SIG-M5 (cell line): ENCODE measurements around the gene CALCOCO1.
"Not testable (repeated sequence)": the region's sequence is repeated elsewhere in the genome, so short reads cannot be mapped to it uniquely, and the experiment has no call there.

Experiments
- DNase-seq: peaks from one replicate; lab custom pipeline; 2025; lab: John Stamatoyannopoulos, UW

The CALCOCO1 gene

DNA sequence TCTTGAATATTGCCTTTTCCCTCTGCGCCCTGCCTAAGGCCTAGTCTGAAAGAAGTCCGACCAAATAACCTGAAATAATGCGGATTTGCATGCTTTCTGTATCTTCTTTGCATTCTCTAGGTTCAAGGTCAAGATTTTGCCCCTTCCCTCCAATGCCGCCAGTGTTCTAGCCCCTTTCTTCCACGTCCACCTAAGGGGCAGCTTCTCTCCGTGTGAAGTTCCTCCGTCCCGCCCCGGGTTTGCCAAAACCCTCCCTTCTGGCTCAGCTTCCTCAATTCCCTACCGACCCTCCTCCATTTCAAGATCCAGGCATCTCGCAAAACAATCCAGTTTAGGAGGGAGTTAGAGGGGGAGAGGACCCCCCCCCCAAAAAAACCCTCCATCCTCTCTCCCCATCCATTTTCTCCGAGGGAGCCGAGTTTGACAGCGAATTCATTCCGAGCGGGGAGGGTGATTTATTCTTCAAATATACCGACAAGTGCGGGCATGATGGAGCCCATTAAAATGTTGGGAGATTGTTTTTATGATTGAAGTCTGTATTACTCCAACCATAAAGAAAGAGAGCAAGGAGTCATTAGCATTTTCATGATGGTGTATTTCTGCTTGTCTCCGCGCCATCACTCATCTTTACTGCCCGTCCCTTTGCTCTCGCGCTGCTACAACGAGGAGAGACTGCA lies 30.5 kb downstream of the CALCOCO1 start:
- DNase-seq: no peak

DNA sequence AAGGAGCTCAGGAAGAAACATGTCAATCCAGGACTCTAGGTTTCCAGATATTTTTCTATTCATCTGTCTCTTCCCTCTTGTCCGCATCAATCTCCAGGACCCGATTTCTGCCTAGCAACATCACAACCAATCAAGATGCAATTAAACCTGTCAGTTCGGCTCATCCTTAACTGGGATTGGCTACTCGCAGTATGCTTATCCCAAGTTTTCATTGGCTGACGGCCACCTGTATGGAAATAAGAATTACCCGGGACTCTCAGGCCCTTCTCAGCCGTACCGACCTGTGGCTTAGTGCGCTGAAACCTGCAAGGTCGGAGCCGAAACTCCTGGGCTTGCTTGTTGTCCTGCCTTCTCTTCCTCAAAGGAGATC lies 31.0 kb downstream of the CALCOCO1 start:
- no peak for DNase-seq

DNA sequence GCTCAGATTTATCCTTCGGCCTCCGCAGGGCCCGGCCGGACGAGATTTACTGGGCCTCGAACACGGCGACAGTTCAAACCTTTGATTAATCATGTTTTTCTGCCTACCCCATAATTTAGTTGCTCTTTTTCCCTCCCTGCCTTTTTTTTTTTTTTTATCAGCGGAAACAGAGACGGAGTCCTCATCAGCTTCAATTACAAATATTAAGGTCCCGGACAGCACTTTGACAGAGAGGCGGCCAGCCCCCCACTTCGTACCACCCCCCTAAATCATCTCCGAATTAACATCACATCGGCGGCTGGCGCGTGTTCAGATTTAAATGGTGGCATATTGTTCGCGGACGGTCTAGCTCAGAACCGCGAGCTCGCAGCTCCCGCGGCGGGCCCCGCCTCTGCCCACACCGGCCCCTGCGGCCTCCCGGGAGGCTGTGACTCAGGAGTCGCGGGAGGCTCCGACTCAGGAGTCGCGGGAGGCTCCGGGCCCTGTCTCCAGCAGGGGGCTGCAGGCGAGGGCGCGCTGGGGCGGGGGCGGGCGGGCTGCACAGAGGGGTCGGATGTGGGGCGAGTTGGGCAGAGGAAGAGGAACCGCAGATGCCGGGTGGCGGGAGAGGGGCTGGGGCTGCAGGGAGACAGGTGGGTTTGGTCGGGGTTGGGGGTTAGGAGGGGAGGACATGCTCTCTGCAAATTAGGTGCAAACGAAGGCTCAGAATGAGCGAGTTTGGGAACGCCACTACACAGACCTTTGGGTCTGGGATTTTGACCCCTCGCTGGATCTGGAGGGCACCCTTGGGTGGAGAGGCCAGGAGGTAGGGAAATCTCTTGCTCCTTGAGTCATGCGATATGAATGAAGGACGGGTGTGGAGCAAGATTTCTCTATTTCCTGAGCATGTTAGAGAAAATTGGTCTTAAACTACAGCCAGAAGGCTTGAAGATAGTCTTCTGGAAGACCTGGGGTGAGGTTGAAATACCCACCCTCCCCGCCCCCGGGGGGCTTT lies 31.8 kb downstream of the CALCOCO1 start:
- DNase-seq: no peak

DNA sequence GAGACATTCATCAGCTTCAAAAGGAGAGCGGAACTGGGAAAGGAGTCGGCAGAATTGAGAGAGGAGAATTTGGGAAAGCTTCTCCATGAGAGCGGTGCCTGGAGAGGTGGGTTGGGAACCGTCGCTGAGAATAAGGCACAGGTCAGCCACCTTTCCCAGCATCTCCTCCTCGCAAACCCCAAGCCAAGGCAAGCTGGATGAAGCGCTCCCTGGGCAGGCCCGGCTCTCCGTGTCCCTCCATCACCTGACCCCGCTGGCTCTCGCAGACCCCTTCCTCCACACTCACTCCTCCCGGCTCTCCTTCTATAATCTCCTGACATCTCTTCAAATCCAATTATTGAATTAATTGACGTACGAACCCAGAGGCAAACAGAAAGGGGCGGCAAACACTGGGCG lies 32.5 kb downstream of the CALCOCO1 start:
- no peak for DNase-seq

DNA sequence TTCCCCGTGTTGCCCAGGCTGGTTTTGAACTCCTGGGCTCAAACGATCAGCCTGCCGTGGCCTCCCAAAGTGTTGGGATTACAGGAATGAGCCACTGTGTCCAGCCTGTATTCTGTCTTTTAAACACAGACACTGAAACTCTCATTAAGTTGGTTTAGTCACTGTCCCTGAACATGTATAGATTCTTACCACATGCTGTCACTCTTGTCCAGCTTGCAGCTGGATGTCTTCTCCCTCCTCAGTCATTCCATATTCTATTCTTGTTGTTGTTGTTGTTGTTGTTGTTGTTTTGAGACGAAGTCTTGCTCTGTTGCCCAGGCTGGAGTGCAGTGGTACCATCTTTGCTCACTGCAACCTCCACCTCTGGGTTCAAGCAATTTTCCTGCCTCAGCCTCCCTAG lies 39.1 kb downstream of the CALCOCO1 start:
- no peak for DNase-seq

DNA sequence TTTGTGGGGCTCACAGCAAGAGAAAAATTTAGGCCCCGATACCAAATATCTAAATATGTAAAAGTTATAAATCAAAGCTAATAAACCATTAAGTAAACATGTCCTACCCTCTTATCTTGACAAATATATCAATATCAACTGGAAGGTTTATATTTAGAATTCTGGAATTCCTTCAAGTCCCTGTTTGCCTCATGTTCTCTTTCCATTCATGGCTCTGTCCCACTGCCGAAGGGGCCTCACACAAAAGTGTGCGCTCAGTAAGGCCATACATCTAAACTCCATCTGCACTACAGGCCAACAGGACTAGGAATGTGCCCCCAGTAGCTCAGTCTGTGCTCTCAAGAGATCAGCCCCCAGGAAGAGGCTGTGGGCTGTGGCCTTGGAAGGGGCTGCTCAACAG lies 40.8 kb downstream of the CALCOCO1 start:
- no peak for DNase-seq

DNA sequence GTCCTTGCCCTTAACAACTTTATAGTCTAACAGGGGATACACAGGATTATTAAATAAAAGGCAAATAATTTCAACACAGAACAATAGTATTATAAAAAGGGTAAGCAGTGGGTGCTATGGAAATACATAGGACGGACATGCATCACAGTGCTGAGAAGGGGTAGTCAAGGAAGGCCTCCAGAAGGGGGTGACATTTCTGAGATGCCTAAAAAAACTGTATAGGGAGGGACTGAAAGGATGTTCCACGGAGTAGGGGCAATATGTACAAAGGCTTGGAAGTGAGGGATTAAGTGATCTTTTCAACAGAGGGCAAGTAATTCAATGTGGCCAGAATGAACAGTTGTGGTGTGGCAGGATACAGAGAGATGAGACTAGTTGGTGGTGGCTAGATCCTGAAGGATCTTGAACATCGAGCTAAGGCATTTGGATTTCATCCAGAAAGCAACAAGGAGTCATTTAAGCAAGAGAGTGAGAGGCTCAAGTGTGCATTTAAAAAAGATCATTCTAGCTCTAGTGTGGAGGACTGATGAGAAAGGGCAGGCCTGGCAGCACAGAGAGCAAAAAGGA lies 42.5 kb downstream of the CALCOCO1 start:
- DNase-seq: no peak

DNA sequence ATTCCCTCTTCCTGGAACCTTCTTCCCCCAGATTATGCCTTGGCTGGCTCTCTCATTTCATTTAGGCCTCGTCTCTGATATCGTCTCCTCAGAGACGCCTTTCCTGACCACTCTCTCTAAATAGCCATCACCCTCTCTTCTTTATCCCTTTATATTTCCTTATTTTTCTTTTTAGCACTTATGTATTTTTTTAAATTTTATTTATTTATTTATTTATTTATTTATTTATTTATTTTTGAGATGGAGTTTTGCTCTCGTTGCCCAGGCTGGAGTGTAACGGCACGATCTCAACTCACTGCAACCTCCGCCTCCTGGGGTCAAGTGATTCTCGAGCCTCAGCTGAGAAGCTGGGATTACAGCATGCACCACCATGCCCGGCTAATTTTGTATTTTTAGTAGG lies 43.3 kb downstream of the CALCOCO1 start:
- DNase-seq: no peak

DNA sequence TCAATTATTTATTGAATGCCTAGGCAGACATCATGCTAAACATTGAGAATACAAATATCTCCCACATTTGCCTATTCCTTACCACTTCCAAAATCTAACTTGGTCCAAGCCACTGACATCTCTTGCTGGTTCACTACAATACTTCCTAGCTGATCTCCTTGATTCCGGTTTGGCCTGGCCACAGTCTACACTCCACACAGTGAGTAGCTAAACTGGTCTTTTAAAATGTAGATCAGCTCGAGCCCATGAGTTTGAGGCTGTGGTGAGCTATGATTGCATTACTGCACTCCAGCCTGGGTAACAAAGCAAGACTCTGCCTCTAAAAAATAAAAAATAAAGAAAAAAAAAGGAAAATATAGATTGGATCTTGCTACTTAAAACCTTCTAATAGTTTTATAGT lies 43.8 kb downstream of the CALCOCO1 start:
- no peak for DNase-seq

DNA sequence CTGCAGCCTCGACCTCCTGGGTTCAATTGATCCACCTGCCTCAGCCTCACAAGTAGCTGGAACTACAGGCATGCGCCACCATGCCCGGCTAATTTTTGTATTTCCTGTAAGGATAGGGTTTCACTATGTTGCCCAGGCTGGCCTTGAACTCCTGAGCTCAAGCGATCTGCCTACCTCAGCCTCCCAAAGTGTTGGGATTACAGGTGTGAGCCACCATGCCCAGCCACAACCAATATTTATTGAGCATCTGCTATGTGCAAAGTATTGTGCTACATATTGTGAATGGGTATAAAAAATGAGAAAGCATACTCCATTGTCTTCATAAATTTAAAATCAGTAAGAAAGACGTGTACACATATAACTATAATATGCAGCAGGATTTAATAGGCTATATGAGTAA lies 47.2 kb downstream of the CALCOCO1 start:
- DNase-seq: not testable (repeated sequence)

DNA sequence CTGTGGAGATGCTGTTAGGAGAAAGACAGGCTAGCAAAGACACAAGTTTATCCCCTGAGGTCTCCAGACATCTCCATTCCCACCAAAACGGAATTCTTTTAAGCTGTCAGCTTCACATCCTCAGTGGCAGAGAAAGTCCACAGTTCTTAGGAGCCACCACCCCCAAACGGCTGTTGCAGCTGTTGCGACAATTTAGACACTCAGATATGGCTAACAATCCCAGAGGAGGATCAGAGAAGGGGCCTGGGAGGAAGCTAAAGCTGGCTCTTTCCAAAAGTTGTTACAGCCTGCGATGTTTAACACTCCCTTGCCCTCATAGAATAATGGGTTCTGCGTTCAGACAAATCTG lies 49.5 kb downstream of the CALCOCO1 start:
- no peak for DNase-seq

DNA sequence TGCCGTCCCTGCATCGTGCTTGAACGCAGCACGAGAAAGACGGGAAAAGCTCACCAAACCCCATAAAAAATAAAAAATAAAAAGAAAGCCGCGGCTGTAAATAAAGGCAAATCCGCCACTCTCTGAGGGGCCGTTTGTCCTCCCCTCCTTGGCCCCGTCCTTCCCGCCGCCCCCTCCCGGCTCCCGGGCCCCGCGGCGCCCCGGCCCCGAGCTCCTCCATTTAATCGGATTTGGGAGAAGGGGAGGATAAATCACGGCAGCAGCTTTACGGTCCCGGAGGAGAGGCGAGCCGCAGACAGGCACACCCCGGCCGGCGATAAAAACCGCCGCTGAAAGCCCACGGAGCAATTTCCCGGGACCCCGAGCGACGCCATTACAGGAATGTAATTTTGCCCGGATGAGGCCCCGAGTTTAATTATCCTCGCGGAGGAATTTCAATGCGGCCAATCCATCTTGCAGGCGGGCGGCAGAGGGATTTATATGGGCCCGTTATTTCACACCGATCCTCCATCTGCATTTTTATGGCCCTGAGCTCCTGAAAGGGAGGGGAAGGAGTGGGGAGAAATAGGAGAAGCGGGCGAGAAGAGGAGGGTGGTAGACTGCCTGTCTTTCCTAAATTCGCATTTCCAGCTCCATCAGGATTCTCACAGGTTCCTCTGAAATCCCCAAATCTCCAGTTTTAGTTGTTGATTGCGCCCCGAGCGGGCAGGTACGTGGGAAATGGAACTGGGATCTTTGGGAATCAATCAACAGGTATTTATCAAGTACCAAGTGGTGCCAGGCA lies 50.0 kb downstream of the CALCOCO1 start:
- DNase-seq: no peak

DNA sequence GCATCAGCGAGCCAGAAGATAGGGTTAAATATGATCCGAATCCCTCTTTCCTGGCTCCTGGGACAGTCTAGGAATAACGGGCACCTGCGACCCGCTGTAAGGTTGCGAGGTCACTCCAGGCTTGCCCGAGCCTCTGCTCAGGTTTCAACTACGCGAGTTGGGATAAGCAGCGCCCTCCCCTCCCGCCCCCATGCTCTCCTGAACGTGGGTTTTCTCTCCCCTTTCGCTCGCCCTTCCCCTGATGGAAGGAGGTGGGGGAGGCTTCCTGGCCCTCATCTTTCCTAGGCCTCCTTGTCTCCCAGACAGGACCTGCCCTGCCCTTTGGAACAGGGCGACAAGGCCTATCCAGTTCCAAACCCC lies 50.6 kb downstream of the CALCOCO1 start:
- DNase-seq: no peak

DNA sequence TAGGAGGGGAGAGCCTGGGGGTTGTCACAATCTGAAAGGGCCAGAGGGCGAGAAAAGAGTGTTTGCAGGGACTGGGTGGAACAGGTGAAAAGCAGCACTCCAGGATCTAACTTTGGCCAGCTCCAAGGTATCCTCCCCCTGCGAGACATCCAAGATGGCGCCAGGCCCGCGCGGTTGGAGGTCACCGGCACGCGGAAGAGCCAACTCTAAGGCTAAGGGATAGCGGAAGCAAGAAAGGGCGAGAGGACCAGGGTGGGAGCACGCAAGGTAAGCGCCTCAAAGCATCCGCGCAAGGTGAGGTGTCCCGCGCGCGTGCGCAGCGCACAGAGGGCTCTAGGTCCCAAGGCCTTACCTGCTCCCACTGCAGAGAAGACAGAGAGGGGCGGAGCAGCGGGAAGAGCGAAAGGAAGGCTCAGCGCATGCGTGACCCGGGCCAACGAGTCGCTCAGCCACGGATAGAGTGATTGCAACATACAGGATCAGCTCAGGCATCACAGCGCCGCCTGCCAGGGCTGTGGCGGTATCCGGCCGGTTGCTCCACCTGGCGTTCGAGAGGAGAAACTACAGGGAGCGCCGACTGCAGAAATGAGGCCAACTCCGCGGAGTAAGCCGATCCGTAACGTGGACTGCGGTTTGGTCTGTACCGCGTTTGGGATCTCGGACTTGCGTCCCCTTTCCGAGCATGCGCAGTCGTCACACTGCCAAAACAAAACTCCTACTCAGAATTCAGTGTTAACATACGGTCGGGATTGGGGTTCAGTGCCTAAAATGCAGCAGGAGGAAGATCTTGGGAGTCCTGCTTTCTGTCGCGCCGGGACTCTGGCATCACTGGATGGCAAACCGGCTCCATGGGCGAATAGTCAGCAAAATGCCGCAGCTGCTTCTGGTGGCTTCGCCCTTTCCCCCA lies 51.3 kb downstream of the CALCOCO1 start, which contains the start of gene ATP5MC2:
Gene ATP5MC2 (minus strand): TSS at position 383 of the 907 bp plus-strand sequence. CDS start 3,469 bp downstream, outside the sequence.
- DNase-seq: peak; percentile 90

DNA sequence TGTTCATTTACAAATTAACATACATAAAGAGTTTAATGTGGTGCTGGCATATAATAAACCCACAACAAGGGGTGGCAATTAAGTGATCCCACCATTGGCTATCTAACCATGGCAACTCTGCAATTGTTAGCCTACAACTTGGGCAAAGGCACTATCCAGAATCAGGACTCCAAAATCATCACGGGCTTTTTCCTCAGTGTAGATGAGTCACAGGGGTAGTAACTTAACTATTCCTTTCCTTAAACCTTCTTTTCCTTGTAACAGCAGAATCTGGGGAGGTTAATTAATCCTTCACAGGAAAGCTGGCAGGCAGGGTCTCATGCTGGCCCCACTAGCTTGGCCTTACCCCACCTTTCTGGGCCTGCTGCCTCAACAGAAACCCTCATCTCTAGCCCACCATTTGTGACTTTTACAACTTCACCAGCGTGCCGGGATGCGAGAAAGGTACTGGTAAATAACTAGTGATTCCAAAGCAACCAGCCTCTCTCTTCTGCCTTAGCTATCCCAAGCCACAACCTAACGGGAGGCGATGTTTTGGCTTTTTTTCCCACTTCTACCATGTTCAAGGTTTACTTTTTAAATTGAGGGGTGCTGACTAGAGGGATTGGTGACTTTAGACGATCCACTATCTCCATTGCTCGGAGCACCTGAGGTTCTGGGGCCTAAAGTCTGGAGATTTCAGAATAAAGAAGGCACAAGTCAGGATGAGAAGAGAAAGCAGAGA lies 52.1 kb downstream of the CALCOCO1 start:
- DNase-seq: no peak

DNA sequence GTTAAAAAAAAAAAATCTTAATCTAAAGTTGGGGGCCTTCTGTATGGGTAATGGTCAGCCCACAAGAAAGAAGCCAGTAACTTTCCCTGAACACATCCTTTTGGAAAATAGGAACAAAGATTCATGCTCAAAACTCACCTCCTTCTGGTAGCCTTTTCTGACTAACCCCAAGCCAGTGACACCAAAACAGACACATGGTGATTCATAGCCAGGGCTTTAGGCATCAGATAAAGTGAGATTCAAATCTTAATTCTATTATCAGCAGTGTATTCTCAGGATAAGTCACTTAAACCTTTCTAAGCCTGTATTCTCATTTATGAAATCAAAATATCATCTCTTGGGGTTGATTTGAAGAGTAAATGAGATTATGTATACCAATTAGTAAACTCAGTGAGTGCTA lies 56.3 kb downstream of the CALCOCO1 start:
- no peak for DNase-seq

DNA sequence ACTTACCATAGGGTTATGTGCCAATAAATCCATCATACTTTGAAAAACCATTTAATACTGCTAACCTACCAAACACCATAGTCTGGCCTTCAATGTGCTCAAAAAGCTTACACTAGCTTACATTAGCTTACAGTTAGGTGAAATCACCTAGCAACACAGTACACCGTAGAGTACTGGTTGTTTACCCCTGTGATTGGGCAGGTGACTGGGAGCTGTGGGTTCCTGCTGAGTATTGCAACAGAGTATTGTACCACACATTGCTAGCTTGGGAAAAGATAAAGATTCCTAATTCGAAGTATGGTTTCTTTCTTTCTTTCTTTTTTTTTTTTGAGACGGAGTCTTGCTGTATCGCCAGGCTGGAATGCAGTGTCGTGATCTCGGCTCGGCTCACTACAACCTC lies 56.9 kb downstream of the CALCOCO1 start:
- DNase-seq: no peak

DNA sequence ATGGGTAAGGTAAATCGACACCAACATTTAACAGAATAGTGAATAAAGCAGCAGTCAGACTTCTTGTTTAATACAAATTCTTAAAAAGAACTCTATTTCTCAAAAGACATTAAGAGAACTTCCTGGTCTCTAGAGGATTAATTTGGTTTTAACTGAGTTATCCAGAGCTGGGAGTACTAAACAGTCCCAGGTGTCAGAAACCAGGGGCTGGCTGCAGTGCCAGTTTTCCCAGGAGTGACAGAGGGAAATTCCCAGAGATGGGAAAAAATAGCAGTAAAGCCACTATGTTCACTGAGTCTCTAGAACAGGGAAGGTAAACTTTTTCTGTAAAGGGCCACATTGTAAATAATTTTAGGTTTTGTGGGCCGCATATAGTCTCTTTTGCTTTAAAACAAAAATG lies 60.2 kb downstream of the CALCOCO1 start:
- no peak for DNase-seq

DNA sequence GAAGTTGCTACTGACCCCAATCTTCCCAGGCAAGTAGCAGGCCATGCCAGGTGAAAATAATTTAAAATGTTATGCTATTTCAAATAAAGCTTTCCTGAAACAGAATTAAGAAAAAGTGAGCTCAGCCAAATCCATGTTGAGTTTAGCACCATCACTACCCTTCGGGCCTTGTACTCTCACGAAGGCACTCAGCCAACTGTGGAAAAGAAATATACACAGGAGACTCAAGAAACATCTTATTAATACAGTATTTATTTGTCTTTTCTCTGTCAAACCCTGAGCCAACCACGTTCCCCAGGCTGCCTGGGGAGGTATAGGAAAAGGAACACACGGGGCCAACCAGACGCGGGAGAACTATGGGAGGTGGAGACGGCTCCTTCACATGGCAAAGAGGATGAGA lies 62.3 kb downstream of the CALCOCO1 start:
- no peak for DNase-seq

DNA sequence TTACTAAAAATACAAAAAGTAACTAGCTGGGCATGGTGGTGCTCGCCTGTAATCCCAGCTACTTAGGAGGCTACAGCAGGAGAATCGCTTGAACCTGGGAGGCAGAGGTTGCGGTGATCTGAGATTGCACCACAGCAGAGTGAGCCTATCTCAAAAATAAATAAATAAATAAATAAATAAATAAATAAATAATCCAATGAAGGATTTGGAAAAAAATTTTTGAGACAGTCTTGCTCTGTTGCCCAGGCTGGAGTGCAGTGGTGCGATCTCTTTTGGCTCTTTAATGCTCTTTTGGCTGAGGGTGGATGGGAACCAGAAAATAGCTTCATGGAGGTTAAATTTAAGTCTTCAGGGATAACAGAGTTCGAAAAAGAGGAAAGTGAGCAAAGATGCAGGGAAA lies 63.1 kb downstream of the CALCOCO1 start:
- DNase-seq: no peak

DNA sequence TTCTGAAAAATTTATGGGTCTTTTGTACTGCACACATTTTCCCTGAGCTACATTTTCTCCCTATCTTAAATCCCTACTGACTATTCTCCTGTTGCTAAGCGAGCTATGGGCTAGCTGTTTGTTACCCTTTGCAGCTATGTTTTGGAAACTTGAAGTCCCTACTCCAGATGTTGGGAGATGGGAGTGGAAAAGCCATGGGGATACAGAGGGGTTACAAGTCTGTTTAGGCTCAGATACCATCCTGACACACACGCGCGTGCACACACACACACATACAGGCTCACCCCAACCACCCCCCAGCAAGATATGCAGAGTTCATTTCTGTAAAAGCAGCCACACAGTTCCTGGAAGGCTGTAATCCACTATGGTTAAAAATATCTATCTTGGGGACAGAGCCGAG lies 67.2 kb downstream of the CALCOCO1 start:
- no peak for DNase-seq
